Keratinocyte (primary cell): ENCODE data around the gene U2AF1L4. TPM values are rescaled to one million over a fixed set of nuclear protein-coding genes. Genes with fewer than 3 reads are reported as not detected.

Experiments
- DNase-seq: peaks from one replicate; pipeline ENCODE4 v3.0.0-alpha.2; 2011; ENCODE audit warnings: low read depth, missing footprints, low spot score
- FAIRE-seq: peaks from 2 replicates; lab custom pipeline; 2011; peaks lifted over from hg19 to GRCh38; lab: Jason Lieb, UNC
- H2AFZ ChIP-seq: 2 replicates; pipeline ENCODE4 v1.6.0; 2012; ENCODE audit warnings: low read length, control low read depth, inconsistent platforms; ENCODE audit not compliant: control insufficient read depth
- H3K27ac ChIP-seq: 2 replicates; pipeline ENCODE4 v1.5.1; 2011; ENCODE audit warnings: low read length; ENCODE audit not compliant: control insufficient read depth, insufficient read depth
- H3K27me3 ChIP-seq: 3 replicates; pipeline ENCODE4 v1.6.0; 2011; ENCODE audit warnings: low read length; ENCODE audit not compliant: control insufficient read depth, insufficient read depth; ENCODE audit errors: extremely low read depth
- H3K36me3 ChIP-seq, 2 experiments: 2 replicates in 1 of 2; 3 replicates in 1 of 2; pipeline ENCODE4 v1.5.1; 2011; ENCODE audit warnings: low read length in 2 of 2, mild to moderate bottlenecking in 1 of 2; ENCODE audit not compliant: control insufficient read depth in 2 of 2, insufficient read depth in 2 of 2; ENCODE audit errors: extremely low read depth in 1 of 2
- H3K4me1 ChIP-seq: 3 replicates; pipeline ENCODE4 v1.5.1; 2011; ENCODE audit warnings: low read length; ENCODE audit not compliant: control insufficient read depth, insufficient read depth; ENCODE audit errors: extremely low read depth
- H3K4me2 ChIP-seq: 3 replicates; pipeline ENCODE4 v1.6.0; 2011; ENCODE audit warnings: low read depth, low read length; ENCODE audit not compliant: control insufficient read depth, insufficient read depth; ENCODE audit errors: extremely low read depth
- H3K4me3 ChIP-seq, 3 experiments: fragments of 200-600 bp in 1 of 3; sonication (generic) in 1 of 3; 2 replicates in 2 of 3; 3 replicates in 1 of 3; pipeline ENCODE4 v1.5.1; 2011 to 2016; ENCODE audit warnings: low read length in 3 of 3, mild to moderate bottlenecking in 3 of 3, control low read depth in 2 of 3, inconsistent platforms in 1 of 3, low read depth in 1 of 3, mixed read lengths in 1 of 3, mixed run types in 1 of 3, moderate library complexity in 1 of 3; ENCODE audit not compliant: control insufficient read depth in 2 of 3, insufficient read depth in 2 of 3; ENCODE audit errors: extremely low read depth in 1 of 3
- H3K79me2 ChIP-seq: 2 replicates; pipeline ENCODE4 v1.6.0; 2012; ENCODE audit warnings: low read length; ENCODE audit not compliant: control insufficient read depth, insufficient read depth
- H3K9ac ChIP-seq: 3 replicates; pipeline ENCODE4 v1.6.0; 2011; ENCODE audit warnings: low read length; ENCODE audit not compliant: control insufficient read depth, insufficient read depth; ENCODE audit errors: extremely low read depth
- H3K9me1 ChIP-seq: 3 replicates; pipeline ENCODE4 v1.6.0; 2011; ENCODE audit warnings: low read length; ENCODE audit not compliant: control insufficient read depth, insufficient read depth; ENCODE audit errors: extremely low read depth
- H3K9me3 ChIP-seq: 2 replicates; pipeline ENCODE4 v1.5.1; 2012; ENCODE audit warnings: low read depth, low read length; ENCODE audit not compliant: control insufficient read depth
- H4K20me1 ChIP-seq: 3 replicates; pipeline ENCODE4 v1.6.0; 2011; ENCODE audit warnings: low read length; ENCODE audit not compliant: control insufficient read depth, insufficient read depth; ENCODE audit errors: extremely low read depth
- CTCF ChIP-seq, 3 experiments: IDR thresholded peaks in 1 of 3; conservative IDR thresholded peaks in 1 of 3; optimal IDR thresholded peaks in 1 of 3; 2 replicates in 2 of 3; 3 replicates in 1 of 3; pipeline versions ENCODE3 to v1.5.1; 2011; ENCODE audit warnings: low read length in 3 of 3, mild to moderate bottlenecking in 3 of 3, moderate library complexity in 2 of 3, control low read depth in 1 of 3, inconsistent platforms in 1 of 3; ENCODE audit not compliant: insufficient read depth in 2 of 3; ENCODE audit errors: extremely low read depth in 1 of 3
- EZH2 ChIP-seq: IDR thresholded peaks from one replicate; pipeline ENCODE4 v1.6.1; 2012; ENCODE audit warnings: inconsistent platforms, mild to moderate bottlenecking, low read length, moderate library complexity
- dilution Hi-C: fragments of 300-500 bp; cut with MboI; formaldehyde crosslinking; loops from one replicate; pipeline ENCODE4 v1.7.0; 2020; ENCODE audit warnings: low sequenced_read_pairs; ENCODE audit not compliant: extremely low pct_ligation_motif_present
- polyA plus RNA-seq, 5 experiments: library from polyadenylated mRNA; depleted of rRNA in 3 of 5; stranded (reverse) in 3 of 5; stranded (forward) in 1 of 5; unstranded in 1 of 5; fragments of >200 nt; gene quantifications; 1 replicate in 1 of 5; 2 replicates in 3 of 5; 3 replicates in 1 of 5; pipeline versions ENCODE4 v1.2.1 to v1.2.3, GENCODE V29; 2011 to 2012; ENCODE audit warnings: missing spikeins in 2 of 5, low read depth in 1 of 5, low replicate concordance in 1 of 5

Gene U2AF1L4
- polyA plus RNA-seq, 1 donor (not counting 4 experiments of a cell fraction or from before 2014, with no cell fraction given), result 8.9 TPM

DNA sequence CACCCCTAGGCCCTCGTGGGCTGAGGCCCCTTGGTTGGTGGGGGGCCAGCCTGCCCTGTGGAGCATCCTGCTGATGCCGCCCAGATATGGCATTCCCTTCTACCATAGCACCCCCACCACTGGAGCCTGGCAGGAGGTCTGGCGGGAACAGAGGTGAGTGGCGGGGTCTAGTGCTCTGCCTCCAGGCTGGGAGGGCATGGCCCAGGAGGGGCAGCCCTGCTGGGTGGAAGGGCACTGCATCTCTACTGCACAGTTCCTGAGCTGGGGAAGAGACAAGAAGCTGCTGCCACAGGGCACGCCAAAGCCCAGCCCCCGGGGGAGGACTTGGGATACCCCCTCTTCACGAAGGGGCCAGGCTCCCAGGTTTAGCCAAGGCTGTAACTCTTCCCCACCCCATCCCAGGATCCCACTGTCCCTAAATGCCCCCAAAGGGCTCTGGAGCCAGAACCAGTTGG lies 29.8 kb downstream of the U2AF1L4 start:
- peaks cover 29% of the 10 kb centered on the region for H3K4me1 ChIP-seq

GRCh38 chr19:35714601-35715354 lies 30.4 kb downstream of the U2AF1L4 start:
- no peaks in the 10 kb centered on the region for H3K9me3 ChIP-seq
- no peak for FAIRE-seq
- H3K9ac ChIP-seq, result no peak overlapping the region
- no peaks in the 10 kb centered on the region for H3K9me1 ChIP-seq
- no peak for TF ChIP-seq EZH2
- TF ChIP-seq CTCF (optimal IDR thresholded peaks at IDR 0.05 in 1 of 3, IDR thresholded peaks at IDR 0.05 in 1 of 3, conservative IDR thresholded peaks at IDR 0.05 in 1 of 3; ENCODE audit: extremely low read depth in 1 of 3, insufficient read depth in 2 of 3, low read length in 3 of 3), result no peak
- dilution Hi-C loops, result no loop called here
- peaks cover 29% of the 10 kb centered on the region for H3K4me1 ChIP-seq
- no peak overlapping the region for H3K27ac ChIP-seq
- no peak overlapping the region for H3K4me3 ChIP-seq
- H4K20me1 ChIP-seq, result no peaks in the 10 kb centered on the region
- no peak overlapping the region for H3K4me2 ChIP-seq
- H3K79me2 ChIP-seq, result peaks cover 17% of the 10 kb centered on the region
- H2AFZ ChIP-seq, result no peak overlapping the region
- DNase-seq, result no peak
- peaks cover 0 to 5% of the 10 kb centered on the region in 2 experiments for H3K36me3 ChIP-seq
- H3K27me3 ChIP-seq, result no peaks in the 10 kb centered on the region

More for the DNA sequence above, 29.8 kb downstream of the U2AF1L4 start:
- H3K36me3 ChIP-seq, result peaks cover 2 to 7% of the 10 kb centered on the region in 2 experiments
- H3K9me1 ChIP-seq, result no peaks in the 10 kb centered on the region
- H3K4me3 ChIP-seq, result no peak overlapping the region
- peak overlapping the region; percentile 96 for H3K4me2 ChIP-seq
- DNase-seq, result no peak
- dilution Hi-C loops, result no loop called here
- FAIRE-seq, result no peak
- H4K20me1 ChIP-seq, result no peaks in the 10 kb centered on the region
- no peaks in the 10 kb centered on the region for H3K9me3 ChIP-seq
- no peak overlapping the region for H3K27ac ChIP-seq
- H2AFZ ChIP-seq, result no peak overlapping the region
- H3K9ac ChIP-seq, result no peak overlapping the region
- no peaks in the 10 kb centered on the region for H3K27me3 ChIP-seq
- TF ChIP-seq CTCF (optimal IDR thresholded peaks at IDR 0.05 in 1 of 3, IDR thresholded peaks at IDR 0.05 in 1 of 3, conservative IDR thresholded peaks at IDR 0.05 in 1 of 3; ENCODE audit: extremely low read depth in 1 of 3, insufficient read depth in 2 of 3, low read length in 3 of 3) (no peak), EZH2 (no peak)
- H3K79me2 ChIP-seq, result peaks cover 23% of the 10 kb centered on the region
